GM18951 (cell line): Measurements from ENCODE around the gene SLIT1.
"Not testable (repeated sequence)": the region's sequence is repeated elsewhere in the genome, so short reads cannot be mapped to it uniquely, and the experiment has no call there.

Source experiments
- POLR2A ChIP-seq: IDR thresholded peaks from 4 replicates; pipeline ENCODE4 v1.6.1; 2011; ENCODE audit warnings: mild to moderate bottlenecking; ENCODE audit not compliant: insufficient read length, insufficient read depth; ENCODE audit errors: extremely low read depth
- in situ Hi-C: fragments of 300-500 bp; cut with MboI; formaldehyde crosslinking; loops from one replicate; pipeline ENCODE4 v1.12.0; 2022; ENCODE audit warnings: low sequenced_read_pairs, mixed read lengths, inconsistent platforms; ENCODE audit not compliant: unreplicated experiment

Gene SLIT1

DNA sequence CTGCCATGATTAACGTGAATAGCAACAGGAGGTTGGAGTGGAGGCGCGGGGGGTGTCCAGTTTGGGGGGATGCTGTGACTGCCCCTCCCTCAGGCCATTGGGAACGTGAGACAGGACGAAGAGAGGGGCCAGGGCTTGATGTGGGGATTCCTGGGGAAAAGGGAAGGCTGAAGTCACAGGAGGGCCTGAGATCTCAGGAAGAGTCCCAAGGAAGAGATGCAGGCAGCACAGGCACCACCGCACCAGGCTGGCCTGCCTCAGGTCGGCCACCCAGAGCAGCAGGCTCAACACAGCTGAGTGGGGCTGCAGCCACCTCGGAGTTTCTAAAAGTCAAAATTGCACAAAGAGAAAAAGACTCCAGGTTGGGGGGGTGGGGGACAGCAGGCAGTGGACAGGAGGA, 86.7 kb downstream of the SLIT1 start:
- in situ Hi-C loops: no loop called here

DNA sequence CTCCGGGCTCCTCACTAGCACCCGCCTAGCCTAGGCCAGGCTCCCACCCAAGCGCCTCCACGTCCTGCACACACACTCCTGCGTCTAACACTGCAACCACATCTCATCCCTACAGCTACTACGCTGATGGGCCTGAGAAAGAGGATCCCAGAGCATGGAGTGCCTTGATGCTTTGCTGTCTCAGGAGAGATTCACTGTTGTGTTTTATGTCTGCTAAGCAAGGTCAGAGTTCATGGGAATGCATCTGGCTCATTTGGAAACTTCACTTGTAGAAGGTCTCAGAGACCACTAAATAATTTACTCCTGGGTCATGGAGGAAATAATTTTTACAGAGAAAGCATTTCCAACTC, 88.7 kb downstream of the SLIT1 start:
- TF ChIP-seq POLR2A: no peak
- in situ Hi-C loops: no loop called here

More for the DNA sequence above, 86.7 kb downstream of the SLIT1 start:
- TF ChIP-seq POLR2A: no peak

DNA sequence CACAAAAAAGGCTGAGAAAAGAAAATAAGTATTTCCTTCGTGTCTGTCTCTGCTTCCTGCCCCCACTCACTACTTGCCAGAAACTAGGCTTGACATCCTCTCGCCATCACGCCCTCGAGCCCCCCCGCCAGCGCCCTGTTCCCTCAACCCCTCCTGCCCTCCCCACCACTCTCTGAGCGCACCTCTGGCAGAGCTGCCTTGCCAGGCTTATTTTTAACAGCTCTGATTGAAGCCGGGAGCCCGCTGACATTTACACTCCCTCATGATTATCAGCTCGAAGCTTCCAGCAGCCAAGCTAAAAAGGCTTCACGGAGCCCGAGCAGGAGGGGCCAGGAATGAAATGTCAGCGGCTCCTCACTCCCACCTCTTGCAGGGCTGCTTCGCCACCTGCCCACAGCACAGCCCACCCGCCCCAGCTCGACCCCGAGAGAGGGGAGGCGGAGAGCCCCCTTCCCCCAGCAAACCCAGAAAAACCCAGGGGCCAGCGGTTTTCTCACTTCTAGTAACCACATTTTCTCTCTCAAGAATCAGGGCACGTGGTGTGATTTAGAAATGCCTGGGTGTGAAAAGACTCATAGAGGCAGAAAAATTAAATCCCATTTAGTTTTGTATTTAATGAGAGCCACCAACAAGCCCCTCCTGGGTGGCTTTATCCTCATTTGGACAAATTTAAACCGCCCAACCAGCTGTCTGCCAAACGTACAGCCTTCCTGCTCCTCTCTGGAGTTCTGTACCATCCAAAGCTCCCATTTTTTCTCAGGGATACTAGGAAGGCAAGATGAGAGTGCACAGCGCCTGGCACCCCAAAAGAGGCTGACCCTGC, 89.3 kb downstream of the SLIT1 start:
- in situ Hi-C loops: no loop called here
- no peak for TF ChIP-seq POLR2A

DNA sequence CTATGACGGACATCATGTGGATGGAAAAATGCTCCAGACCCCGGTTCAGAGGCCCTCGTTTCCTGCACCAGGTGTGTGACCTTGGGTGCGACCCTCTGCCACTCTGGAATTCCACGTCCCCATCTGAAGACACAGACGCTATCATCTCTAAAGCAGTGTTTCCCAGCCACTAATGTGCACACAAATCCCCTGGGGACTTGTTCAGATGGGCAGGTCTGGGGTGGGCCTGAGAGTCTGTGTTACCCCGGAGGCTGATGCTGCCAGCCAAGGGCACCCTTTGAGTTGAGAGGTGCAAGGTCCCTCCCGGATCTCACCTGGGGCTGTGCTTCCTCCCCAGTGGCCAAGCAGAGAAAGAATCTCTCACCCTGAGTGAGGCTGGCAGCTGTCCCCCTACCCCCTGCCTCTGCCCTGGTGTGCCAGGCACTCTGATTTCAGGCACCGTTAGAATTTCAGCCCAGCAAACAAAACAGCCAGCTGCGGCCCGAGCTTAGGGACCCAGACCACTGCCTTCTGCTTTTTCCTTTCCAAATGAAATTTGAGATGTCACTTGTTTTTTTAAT, 90.0 kb downstream of the SLIT1 start:
- TF ChIP-seq POLR2A: no peak
- in situ Hi-C loops: no loop called here

DNA sequence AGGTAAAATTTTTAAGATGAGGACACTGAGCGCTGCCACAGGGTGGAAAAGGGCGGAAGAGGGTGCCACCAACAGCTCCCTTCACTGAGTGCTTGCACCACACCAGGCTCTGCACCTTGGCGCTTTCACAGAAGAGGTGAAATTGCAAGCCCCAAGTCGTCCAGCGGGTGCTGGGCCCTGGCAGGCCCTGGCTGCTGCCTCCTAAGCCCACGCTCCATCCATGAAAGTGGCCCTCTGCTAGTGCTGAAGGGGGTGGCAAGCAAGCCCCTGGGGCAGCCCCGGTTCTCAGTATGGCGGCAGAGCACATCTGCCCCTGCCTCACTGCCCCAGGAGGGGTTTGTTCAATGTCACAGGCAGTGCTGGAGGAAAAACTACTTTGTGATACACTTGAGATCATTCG, 95.1 kb downstream of the SLIT1 start:
- in situ Hi-C loops: no loop called here
- TF ChIP-seq POLR2A: no peak

DNA sequence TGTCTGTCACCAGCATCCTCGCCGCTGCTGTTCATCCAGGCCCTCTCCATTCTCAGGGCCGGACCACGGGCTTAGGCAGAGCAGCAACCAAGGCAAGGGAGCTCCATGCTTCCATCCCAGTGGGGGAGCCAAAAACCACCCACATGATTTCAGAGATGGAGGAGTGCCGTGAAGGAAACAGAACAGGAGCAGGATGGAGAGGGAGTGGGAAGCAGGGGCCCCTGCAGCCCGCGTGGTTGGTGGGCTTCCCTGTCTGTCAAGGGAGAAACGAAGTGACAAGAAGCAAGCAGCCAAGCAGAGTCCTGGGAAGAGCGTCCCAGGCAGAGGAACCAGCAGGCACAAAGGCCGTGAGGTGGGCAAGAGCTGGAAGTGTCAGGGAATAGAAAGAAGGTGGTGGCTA, 95.7 kb downstream of the SLIT1 start:
- in situ Hi-C loops: no loop called here
- TF ChIP-seq POLR2A: no peak

DNA sequence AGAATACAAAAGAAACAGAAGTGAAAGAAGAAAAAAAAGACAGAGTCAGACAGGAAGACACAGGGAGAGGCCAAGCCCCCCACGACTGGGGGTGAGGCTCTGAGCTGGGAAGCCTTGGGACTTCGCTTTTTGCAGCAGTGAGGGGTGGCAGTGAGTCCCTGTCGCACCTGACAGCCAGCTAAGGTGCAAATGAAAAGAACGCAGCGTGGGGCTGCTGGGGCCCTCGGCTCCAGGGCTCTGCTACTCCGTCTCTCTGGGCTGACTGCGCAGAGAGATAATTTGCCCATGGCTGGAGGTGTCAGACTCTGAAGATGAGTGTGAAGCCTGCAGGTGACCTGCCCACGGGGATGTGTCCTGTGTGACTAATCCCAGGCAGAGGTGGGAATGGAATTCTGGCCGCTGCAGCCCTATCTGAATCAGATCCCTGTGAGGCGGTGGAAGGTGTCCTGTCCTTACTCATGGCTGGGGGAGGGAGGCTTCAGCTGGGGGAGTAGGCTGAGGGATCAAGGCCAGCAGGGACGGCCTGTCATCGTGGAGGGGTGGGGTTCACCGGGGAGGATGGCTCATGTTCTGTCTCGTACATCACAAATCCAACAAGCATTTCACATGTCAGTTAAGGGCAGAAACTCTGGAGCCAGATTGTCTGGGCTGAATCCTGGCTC, 96.4 kb downstream of the SLIT1 start:
- TF ChIP-seq POLR2A: no peak
- in situ Hi-C loops: no loop called here

DNA sequence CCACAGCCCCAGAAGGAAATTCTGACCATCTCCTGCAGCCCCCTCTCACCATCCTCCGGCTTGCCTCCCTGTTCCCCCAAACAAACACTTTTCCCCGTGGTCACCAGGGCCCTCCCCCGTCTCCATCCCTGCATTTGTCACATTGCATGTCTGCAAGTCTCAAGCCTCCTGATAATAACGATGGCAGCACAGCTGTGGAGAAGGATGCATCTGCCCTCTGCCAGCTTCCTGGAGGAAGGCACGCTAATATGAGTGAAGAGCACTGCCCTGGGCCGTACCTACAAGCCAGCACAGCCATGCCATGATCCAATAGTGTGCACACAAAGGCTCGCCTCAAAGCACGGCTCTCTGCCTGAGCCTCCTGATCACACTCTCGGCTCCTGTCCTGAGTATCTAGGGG, 98.5 kb downstream of the SLIT1 start:
- TF ChIP-seq POLR2A: no peak
- in situ Hi-C loops: no loop called here

DNA sequence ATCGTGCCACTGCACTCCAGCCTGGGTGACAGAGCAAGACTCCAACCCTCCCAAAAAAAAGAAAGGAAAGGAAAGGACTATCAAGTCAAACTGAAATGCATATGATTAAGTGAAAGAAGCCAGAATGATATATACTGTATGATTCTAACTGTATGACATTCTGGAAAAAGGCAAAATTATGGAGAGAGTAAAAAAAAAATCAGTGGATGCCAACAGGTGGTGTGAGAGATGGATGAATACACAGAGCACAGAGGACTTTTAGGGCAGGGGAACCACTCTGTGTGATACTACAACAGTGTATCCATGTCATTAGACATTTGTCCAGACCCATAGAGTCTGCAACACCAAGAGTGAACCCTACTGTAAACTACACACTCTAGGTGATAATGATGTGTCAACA, 99.2 kb downstream of the SLIT1 start:
- TF ChIP-seq POLR2A: no peak
- in situ Hi-C loops: no loop called here

DNA sequence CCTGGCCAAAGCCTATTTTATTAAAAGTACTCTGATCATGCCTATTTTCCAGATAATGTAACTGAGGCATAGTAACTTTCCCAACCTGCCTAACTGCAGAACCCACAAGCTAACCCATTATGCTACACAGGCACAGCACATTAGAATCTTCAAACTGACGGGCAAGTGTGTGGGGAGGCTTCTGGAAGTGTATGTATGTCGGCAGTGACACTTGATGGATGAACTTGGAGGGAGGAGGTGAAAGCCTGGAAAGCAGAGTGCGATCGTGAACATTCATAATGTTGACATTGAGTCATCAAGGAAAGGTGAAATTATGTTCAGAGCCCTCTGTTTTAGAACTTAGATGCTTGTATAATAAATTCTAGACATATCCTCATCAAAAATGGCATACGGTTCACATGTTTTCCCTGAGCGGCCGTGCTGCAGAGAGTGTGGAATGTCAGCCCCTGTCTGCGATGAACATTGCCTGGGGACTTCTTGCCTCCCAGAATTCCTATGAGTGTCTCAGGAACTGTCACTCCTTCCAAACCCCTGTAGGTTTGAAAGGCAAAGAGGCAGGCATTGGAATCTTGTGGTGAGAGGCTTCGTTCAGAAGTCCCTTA, 102.4 kb downstream of the SLIT1 start:
- no peak for TF ChIP-seq POLR2A
- in situ Hi-C loops: no loop called here

DNA sequence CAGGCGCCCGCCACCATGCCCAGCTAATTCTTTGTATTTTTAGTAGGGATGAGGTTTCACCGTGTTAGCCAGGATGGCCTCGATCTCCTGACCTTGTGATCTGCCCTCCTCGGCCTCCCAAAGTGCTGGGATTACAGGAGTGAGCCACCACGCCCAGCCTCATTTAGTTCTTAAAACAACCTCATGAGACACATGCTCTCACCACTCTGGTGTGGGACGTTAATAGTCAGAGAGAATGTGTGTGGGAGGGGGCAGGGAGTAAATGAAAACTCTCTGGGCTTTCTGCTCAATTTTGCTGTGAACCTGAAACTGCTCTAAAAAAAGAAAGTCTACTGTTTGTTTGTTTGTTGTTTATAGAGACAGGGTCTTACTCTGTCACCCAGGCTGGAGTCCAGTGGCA, 103.2 kb downstream of the SLIT1 start:
- in situ Hi-C loops: not testable (repeated sequence)

DNA sequence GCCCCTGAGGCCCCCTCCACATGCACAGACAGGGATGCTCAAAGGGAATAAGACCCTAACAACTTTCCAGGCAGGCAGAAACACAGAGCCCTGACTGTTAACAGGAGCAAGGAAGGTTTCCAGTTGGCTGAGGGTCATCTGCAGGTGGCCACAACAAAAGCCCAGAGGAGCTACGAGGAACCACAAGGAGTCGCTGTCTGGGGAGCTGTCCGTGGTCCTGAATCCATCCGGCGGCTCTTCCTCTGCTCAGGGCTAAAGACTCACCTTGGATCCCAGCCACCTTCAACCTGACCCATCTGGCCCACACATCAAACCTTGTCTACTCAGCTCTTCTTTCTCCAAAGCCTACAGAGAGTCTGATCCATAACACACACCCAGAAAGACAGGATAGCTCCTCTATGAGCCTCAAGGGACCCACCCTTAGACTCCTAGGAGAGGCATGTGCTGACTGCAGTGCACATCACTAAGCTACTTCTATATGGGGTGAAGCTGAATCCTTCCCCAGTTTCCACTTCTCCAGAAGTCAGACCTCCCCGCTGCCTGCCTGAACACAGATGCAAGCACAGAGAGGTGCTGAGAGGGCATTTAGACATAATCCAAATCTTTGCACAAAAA, 104.0 kb downstream of the SLIT1 start:
- TF ChIP-seq POLR2A: no peak
- in situ Hi-C loops: no loop called here

DNA sequence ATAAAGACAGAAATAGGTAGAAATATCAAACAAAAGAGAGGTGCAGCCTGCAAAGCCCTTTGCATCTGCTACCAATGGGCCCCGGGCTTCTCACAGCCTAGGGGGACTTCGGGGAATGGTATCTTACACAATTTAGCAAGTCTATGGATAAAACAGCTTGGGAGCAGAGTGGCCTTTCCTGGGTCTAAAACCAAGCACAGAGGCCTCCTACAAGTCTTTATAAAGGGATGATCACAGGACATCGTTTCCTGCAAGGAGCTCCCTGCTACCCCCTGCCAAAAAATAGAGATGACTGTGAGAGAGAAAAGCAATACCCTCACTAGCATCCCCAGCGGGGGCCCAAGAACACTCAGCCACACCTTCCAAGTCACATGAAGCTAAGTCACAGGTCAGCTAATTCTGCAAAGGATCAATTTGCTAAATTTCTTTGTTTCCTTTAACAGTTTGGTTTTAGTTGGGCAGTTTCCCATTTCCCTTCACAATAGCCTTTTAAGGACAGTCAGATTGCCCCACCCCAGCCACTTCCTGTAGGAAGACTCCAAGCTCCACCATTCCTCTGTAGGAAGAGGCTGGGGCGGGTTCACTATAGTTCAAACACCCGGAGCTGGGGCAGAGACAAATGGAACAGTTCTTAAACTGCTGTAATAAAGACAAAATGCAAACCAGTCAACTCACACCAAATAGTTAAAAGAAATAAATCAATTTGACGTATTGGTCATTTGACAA, 105.5 kb downstream of the SLIT1 start:
- in situ Hi-C loops: no loop called here
- no peak for TF ChIP-seq POLR2A
